Measurements from ENCODE around the gene MS4A15. TPM values are rescaled to one million over a fixed set of nuclear protein-coding genes. Genes with fewer than 3 reads are reported as not detected.

MS4A15 gene
- total and polyA plus RNA-seq, 7 experiments from 2014 or later = not detected

GRCh38 chr11:60780065-60780464 lies 23.4 kb downstream of the MS4A15 start:
- Mint-ChIP-seq H3K4me3 (no peak overlapping the region), H3K36me3 (no peaks in the 10 kb centered on the region), H3K4me1 (peaks cover 0 to 7% (median 5%) of the 10 kb centered on the region in 7 donors), H3K27me3 (peaks cover 0 to 3% (median 0%) of the 10 kb centered on the region in 5 donors), H3K27ac (no peak overlapping the region), H3K9me3 (no peaks in the 10 kb centered on the region)
- Histone ChIP-seq H3K27ac (ENCODE audit: low read depth, low read length) (no peak overlapping the region), H3K4me1 (ENCODE audit: control insufficient read depth in 2 of 2, insufficient read depth in 2 of 2, low read length in 2 of 2) (no peaks in the 10 kb centered on the region), H3K36me3 (ENCODE audit: control insufficient read depth in 2 of 3, insufficient read depth in 3 of 3, low read length in 3 of 3) (no peaks in the 10 kb centered on the region), H3K9me3 (ENCODE audit: control insufficient read depth in 2 of 3, low read length in 3 of 3) (no peaks in the 10 kb centered on the region), H3K4me3 (ENCODE audit: low read length) (no peak overlapping the region), H3K27me3 (ENCODE audit: control insufficient read depth in 2 of 2, insufficient read depth in 2 of 2, low read length in 2 of 2) (no peaks in the 10 kb centered on the region)
- ChIA-PET POLR2A (no interaction called here), CTCF (interaction anchor here (0.6 kb wide), 1 partner anchor 1921 kb away, joined by 3 read pairs; no protein-coding TSS in a partner anchor)
- intact Hi-C loops (cut with micrococcal nuclease) = no loop called here
- ATAC-seq (no peak), DNase-seq (no peak)

- CTCF ChIA-PET = no interaction called here
- Histone ChIP-seq H3K27ac (ENCODE audit: low read depth, low read length) (no peak overlapping the region), H3K9me3 (ENCODE audit: control insufficient read depth in 2 of 3, low read length in 3 of 3) (no peaks in the 10 kb centered on the region), H3K4me1 (ENCODE audit: control insufficient read depth in 2 of 2, insufficient read depth in 2 of 2, low read length in 2 of 2) (no peaks in the 10 kb centered on the region), H3K27me3 (ENCODE audit: control insufficient read depth in 2 of 2, insufficient read depth in 2 of 2, low read length in 2 of 2) (no peaks in the 10 kb centered on the region), H3K4me3 (ENCODE audit: low read length) (no peak overlapping the region), H3K36me3 (ENCODE audit: control insufficient read depth in 2 of 3, insufficient read depth in 3 of 3, low read length in 3 of 3) (no peaks in the 10 kb centered on the region)
- H3K27ac Mint-ChIP-seq = no peak overlapping the region
- POLR2A ChIA-PET = no interaction called here
- DNase-seq = no peak
- intact Hi-C loops (cut with micrococcal nuclease) = no loop called here
- no peaks in the 10 kb centered on the region for H3K4me1 Mint-ChIP-seq
- H3K27me3 Mint-ChIP-seq = peaks cover 0 to 3% (median 0%) of the 10 kb centered on the region in 5 donors
- no peaks in the 10 kb centered on the region for H3K36me3 Mint-ChIP-seq
- H3K9me3 Mint-ChIP-seq = no peaks in the 10 kb centered on the region
- no peak overlapping the region for H3K4me3 Mint-ChIP-seq
- ATAC-seq = no peak
Measured at GRCh38 chr11:60780774-60781173, 24.1 kb downstream of the MS4A15 start.

GRCh38 chr11:60781286-60781980 lies 24.8 kb downstream of the MS4A15 start:
- CTCF ChIA-PET = no interaction called here
- no peaks in the 10 kb centered on the region for H3K36me3 Mint-ChIP-seq
- no peaks in the 10 kb centered on the region for H3K4me1 Mint-ChIP-seq
- Histone ChIP-seq H3K36me3 (ENCODE audit: control insufficient read depth in 2 of 3, insufficient read depth in 3 of 3, low read length in 3 of 3) (no peaks in the 10 kb centered on the region), H3K4me3 (ENCODE audit: low read length) (no peak overlapping the region), H3K27ac (ENCODE audit: low read depth, low read length) (no peak overlapping the region), H3K4me1 (ENCODE audit: control insufficient read depth in 2 of 2, insufficient read depth in 2 of 2, low read length in 2 of 2) (no peaks in the 10 kb centered on the region), H3K9me3 (ENCODE audit: control insufficient read depth in 2 of 3, low read length in 3 of 3) (no peaks in the 10 kb centered on the region), H3K27me3 (ENCODE audit: control insufficient read depth in 2 of 2, insufficient read depth in 2 of 2, low read length in 2 of 2) (no peaks in the 10 kb centered on the region)
- POLR2A ChIA-PET = no interaction called here
- H3K9me3 Mint-ChIP-seq = no peaks in the 10 kb centered on the region
- H3K27me3 Mint-ChIP-seq = peaks cover 0 to 3% (median 0%) of the 10 kb centered on the region in 5 donors
- no peak overlapping the region for H3K4me3 Mint-ChIP-seq
- H3K27ac Mint-ChIP-seq = no peak overlapping the region
- no peak for DNase-seq
- intact Hi-C loops (cut with micrococcal nuclease) = no loop called here
- ATAC-seq = no peak

GRCh38 chr11:60781981-60782316 lies 25.3 kb downstream of the MS4A15 start:
- H3K4me3 Mint-ChIP-seq = no peak overlapping the region
- no peak overlapping the region for H3K4me3 ChIP-seq (ENCODE audit: low read length)
- H3K4me1 Mint-ChIP-seq = no peaks in the 10 kb centered on the region
- peaks cover 0 to 3% (median 0%) of the 10 kb centered on the region in 5 donors for H3K27me3 Mint-ChIP-seq
- no peaks in the 10 kb centered on the region for H3K27me3 ChIP-seq (ENCODE audit: control insufficient read depth in 2 of 2, insufficient read depth in 2 of 2, low read length in 2 of 2)
- no peaks in the 10 kb centered on the region for H3K36me3 ChIP-seq (ENCODE audit: control insufficient read depth in 2 of 3, insufficient read depth in 3 of 3, low read length in 3 of 3)
- ChIA-PET POLR2A (no interaction called here), CTCF (no interaction called here)
- intact Hi-C loops (cut with micrococcal nuclease) = no loop called here
- DNase-seq = no peak
- no peaks in the 10 kb centered on the region for H3K36me3 Mint-ChIP-seq
- no peaks in the 10 kb centered on the region for H3K9me3 ChIP-seq (ENCODE audit: control insufficient read depth in 2 of 3, low read length in 3 of 3)
- no peaks in the 10 kb centered on the region for H3K4me1 ChIP-seq (ENCODE audit: control insufficient read depth in 2 of 2, insufficient read depth in 2 of 2, low read length in 2 of 2)
- no peaks in the 10 kb centered on the region for H3K9me3 Mint-ChIP-seq
- no peak for ATAC-seq
- no peak overlapping the region for H3K27ac ChIP-seq (ENCODE audit: low read depth, low read length)
- H3K27ac Mint-ChIP-seq = no peak overlapping the region

GRCh38 chr11:60782393-60783140 lies 25.9 kb downstream of the MS4A15 start:
- Mint-ChIP-seq H3K36me3 (no peaks in the 10 kb centered on the region), H3K27me3 (peaks cover 0 to 3% (median 0%) of the 10 kb centered on the region in 5 donors), H3K9me3 (no peaks in the 10 kb centered on the region), H3K4me1 (no peaks in the 10 kb centered on the region), H3K4me3 (no peak overlapping the region), H3K27ac (no peak overlapping the region)
- Histone ChIP-seq H3K4me1 (ENCODE audit: control insufficient read depth in 2 of 2, insufficient read depth in 2 of 2, low read length in 2 of 2) (no peaks in the 10 kb centered on the region), H3K27me3 (ENCODE audit: control insufficient read depth in 2 of 2, insufficient read depth in 2 of 2, low read length in 2 of 2) (no peaks in the 10 kb centered on the region), H3K4me3 (ENCODE audit: low read length) (no peak overlapping the region), H3K9me3 (ENCODE audit: control insufficient read depth in 2 of 3, low read length in 3 of 3) (no peaks in the 10 kb centered on the region), H3K36me3 (ENCODE audit: control insufficient read depth in 2 of 3, insufficient read depth in 3 of 3, low read length in 3 of 3) (no peaks in the 10 kb centered on the region), H3K27ac (ENCODE audit: low read depth, low read length) (no peak overlapping the region)
- intact Hi-C loops (cut with micrococcal nuclease) = no loop called here
- CTCF ChIA-PET = interaction anchor here (0.5 kb wide), 1 partner anchor 129 kb away, joined by 3 read pairs; no protein-coding TSS in a partner anchor
- ATAC-seq (no peak), DNase-seq (no peak)
- POLR2A ChIA-PET = no interaction called here

- ATAC-seq (no peak), DNase-seq (no peak)
- Histone ChIP-seq H3K9me3 (ENCODE audit: control insufficient read depth in 2 of 3, low read length in 3 of 3) (no peaks in the 10 kb centered on the region), H3K4me1 (ENCODE audit: control insufficient read depth in 2 of 2, insufficient read depth in 2 of 2, low read length in 2 of 2) (no peaks in the 10 kb centered on the region), H3K27me3 (ENCODE audit: control insufficient read depth in 2 of 2, insufficient read depth in 2 of 2, low read length in 2 of 2) (no peaks in the 10 kb centered on the region), H3K4me3 (ENCODE audit: low read length) (no peak overlapping the region), H3K36me3 (ENCODE audit: control insufficient read depth in 2 of 3, insufficient read depth in 3 of 3, low read length in 3 of 3) (no peaks in the 10 kb centered on the region), H3K27ac (ENCODE audit: low read depth, low read length) (no peak overlapping the region)
- CTCF ChIA-PET = no interaction called here
- intact Hi-C loops (cut with micrococcal nuclease) = no loop called here
- Mint-ChIP-seq H3K9me3 (no peaks in the 10 kb centered on the region), H3K27ac (peak overlapping the region in 1 of 9 donors; percentile 26), H3K36me3 (no peaks in the 10 kb centered on the region), H3K27me3 (peaks cover 0 to 3% (median 0%) of the 10 kb centered on the region in 5 donors), H3K4me1 (no peaks in the 10 kb centered on the region), H3K4me3 (no peak overlapping the region)
- POLR2A ChIA-PET = no interaction called here
Measured at GRCh38 chr11:60783141-60783484, 26.4 kb downstream of the MS4A15 start.

- no peaks in the 10 kb centered on the region for H3K27me3 Mint-ChIP-seq
- POLR2A ChIA-PET = no interaction called here
- H3K27ac Mint-ChIP-seq = no peak overlapping the region
- H3K9me3 ChIP-seq (ENCODE audit: control insufficient read depth in 2 of 3, low read length in 3 of 3) = no peaks in the 10 kb centered on the region
- no peak for ATAC-seq
- intact Hi-C loops (cut with micrococcal nuclease) = no loop called here
- H3K27ac ChIP-seq (ENCODE audit: low read depth, low read length) = no peak overlapping the region
- H3K4me1 Mint-ChIP-seq = no peaks in the 10 kb centered on the region
- no peaks in the 10 kb centered on the region for H3K4me1 ChIP-seq (ENCODE audit: control insufficient read depth in 2 of 2, insufficient read depth in 2 of 2, low read length in 2 of 2)
- H3K4me3 ChIP-seq (ENCODE audit: low read length) = no peak overlapping the region
- DNase-seq = no peak
- CTCF ChIA-PET = interaction anchor here (1.1 kb wide), 1 partner anchor 8 kb away, joined by 3 read pairs; no protein-coding TSS in a partner anchor
- H3K9me3 Mint-ChIP-seq = no peaks in the 10 kb centered on the region
- H3K36me3 Mint-ChIP-seq = no peaks in the 10 kb centered on the region
- no peaks in the 10 kb centered on the region for H3K27me3 ChIP-seq (ENCODE audit: control insufficient read depth in 2 of 2, insufficient read depth in 2 of 2, low read length in 2 of 2)
- H3K4me3 Mint-ChIP-seq = no peak overlapping the region
- H3K36me3 ChIP-seq (ENCODE audit: control insufficient read depth in 2 of 3, insufficient read depth in 3 of 3, low read length in 3 of 3) = no peaks in the 10 kb centered on the region
Measured at GRCh38 chr11:60783911-60784310, 27.2 kb downstream of the MS4A15 start.
